HG02678 (cell line): ENCODE results near the gene AAMDC.
"Not testable (repeated sequence)": the region's sequence is repeated elsewhere in the genome, so short reads cannot be mapped to it uniquely, and the experiment has no call there.

Experiments
- ATAC-seq: cut with Tn5 transposase; IDR thresholded peaks from one replicate; pipeline ENCODE4 v1.9.1; 2021; ENCODE audit warnings: mild to moderate bottlenecking, moderate library complexity; ENCODE audit not compliant: unreplicated experiment

AAMDC gene

DNA sequence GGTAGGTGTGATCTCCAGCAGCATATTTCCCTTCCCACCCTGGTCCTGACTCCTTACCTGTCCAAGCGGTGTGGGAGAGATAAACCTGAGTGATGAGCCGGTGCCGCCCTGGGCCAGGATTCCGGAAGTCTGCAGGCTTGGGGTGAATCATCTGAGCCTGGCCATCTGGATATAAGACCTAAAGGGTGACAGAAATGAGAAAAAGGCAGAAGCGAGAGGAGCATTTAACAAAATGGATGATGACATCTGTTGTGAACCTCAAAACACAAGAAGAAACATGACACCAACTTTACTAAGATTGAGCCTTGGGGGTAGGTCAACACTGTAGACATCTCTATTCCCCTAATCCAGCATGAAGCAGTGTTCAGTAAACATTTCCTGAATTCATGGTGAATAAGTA lies 62.8 kb downstream of the AAMDC start:
- no peak for ATAC-seq

DNA sequence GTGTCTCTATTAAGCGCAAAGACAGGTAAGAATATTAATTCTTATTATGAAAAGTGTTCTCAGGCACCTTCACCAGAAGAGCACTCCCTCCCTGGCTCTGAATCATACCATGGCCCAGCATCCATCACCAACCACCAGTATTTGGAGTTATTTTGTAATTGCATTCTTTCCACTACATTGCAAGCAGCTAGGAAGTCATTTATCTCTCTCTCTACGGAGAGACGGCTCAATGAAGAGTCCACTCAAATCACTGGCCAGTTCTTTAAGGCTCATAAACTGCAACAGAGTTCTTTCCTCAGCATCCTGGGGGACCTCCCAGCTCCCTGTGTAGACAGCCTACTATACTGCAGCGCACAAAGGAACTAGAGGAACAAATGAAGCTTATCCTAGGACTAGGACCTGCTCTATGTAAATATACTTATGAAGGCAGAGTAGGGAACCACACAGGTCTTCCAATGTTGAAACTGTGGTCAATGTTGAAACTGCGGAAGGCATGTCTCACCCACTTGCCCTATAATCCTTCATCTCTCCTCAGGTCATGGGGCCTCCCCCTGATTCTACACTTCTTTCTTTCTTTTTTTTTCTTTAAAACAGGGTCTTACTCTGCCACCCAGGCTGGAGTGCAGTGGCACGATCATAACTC lies 63.4 kb downstream of the AAMDC start:
- ATAC-seq: no peak

DNA sequence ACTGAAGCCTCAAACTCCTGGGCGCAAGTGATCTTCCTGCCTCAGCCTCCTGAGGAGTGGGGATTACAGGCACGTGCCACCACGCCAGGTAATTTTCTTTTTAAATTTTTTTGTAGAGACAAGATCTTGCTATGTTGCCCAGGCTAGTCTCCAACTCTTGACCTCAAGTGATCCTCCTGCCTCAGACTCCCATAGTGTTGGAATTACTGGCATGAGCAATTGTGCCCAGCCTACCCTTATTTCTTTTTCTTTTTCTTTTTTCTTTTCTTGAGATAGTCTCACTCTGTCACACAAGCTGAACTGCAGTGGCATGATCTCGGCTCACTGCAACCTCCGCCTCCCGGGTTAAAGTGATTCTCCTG lies 63.9 kb downstream of the AAMDC start:
- ATAC-seq: no peak

DNA sequence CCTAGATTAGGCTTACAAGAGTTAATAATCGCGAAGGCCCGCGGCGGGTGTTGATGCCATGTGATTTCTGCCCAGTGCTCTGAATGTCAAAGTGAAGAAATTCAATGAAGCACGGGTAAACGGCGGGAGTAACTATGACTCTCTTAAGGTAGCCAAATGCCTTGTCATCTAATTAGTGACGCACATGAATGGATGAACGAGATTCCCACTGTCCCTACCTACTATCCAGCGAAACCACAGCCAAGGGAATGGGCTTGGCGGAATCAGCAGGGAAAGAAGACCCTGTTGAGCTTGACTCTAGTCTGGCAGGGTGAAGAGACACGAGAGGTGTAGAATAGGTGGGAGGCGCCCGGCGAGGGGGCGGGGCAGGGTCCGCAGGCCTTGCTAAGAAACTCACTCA lies 65.5 kb downstream of the AAMDC start:
- no peak for ATAC-seq

DNA sequence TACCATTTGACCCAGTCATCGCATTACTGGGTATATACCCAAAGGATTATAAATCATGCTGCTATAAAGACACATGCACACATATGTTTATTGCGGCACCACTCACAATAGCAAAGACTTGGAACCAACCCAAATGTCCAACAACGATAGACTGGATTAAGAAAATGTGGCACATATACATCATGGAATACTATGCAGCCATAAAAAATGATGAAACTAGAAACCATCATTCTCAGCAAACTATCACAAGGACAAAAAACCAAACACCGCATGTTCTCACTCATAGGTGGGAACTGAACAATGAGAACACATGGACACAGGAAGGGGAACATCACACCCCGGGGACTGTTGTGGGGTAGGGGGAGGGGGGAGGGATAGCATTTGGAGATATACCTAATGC lies 68.1 kb downstream of the AAMDC start:
- ATAC-seq: not testable (repeated sequence)

DNA sequence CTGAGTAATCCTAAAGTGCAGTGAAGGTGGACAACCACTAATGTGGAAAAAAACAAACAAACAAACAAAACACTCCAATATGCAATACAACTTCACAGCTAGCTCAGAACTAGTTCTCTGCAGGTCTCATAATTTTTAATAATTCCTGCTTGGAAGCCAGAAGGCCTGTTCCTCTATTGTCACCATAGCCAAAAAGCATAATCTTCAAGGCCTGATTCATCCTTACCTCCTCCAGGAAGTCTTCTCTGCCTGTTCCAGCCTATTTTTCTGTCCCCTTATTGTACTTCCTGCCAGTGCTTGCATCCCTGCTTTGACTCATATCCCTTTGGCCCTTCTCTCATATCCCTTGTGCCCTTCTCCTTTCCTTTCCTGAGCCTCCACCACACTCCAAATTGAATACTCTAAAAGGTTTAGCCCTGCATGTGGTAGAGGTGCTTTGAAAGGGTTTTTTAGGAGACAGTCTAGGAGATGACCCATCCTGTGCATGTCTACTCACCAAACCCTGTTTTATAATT lies 69.2 kb downstream of the AAMDC start:
- not testable (repeated sequence) for ATAC-seq

DNA sequence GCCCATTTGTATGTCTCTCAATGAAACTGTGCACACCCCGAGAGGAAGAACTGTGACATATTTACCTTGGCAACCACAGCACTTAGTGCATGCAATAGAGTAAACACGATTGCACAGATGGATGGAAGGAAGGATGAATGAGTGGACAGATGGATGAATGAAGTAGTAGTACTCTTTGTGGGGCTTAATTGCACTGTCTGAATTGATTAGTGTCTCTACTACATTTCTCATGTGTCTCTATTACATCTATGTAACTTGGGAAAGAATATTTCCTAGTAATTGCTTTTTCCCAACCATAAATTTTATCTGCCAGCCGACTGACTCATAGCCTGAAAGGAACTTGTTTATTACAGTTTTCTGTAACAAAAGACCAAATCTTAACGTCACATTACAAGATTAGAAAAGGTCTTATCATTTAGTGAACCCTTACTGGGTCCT lies 69.7 kb downstream of the AAMDC start:
- ATAC-seq: not testable (repeated sequence)

DNA sequence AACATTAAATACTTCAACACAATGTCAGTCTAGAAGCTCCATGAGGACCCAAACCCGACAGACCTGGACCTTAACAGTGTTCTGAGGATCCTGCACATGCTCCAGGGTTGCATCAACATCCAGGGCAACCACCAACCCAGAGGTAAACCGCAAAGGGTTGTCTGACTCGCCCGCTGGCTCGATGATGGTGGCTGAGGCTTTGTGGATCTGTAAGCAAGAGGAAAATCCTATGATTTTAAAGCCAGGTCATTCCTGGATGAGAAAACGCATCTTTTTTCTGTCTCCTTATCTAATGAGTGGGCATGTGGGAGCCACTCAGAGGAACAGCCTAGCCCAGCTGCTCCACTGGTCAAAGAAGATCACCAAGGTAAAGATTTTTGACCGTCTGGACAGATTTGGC lies 70.3 kb downstream of the AAMDC start:
- ATAC-seq: not testable (repeated sequence)

DNA sequence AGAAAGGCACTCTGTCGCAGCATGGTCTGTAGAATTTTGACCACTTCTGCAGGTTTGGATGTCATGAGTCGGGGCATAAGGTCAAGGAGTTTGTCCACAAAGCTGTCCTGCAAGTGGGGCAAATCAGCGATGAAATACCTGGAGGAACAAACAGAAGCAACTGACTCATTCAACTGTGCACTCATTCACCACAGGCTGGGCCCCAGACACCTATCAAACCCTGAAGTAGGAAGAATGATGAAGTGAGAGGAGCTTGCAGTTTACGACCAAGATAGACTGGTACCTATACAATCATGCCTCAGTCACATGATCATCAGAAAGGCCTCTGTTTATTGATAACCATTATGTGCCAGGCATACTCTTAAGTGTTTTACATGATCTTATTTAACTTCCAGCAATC lies 70.8 kb downstream of the AAMDC start:
- ATAC-seq: not testable (repeated sequence)

DNA sequence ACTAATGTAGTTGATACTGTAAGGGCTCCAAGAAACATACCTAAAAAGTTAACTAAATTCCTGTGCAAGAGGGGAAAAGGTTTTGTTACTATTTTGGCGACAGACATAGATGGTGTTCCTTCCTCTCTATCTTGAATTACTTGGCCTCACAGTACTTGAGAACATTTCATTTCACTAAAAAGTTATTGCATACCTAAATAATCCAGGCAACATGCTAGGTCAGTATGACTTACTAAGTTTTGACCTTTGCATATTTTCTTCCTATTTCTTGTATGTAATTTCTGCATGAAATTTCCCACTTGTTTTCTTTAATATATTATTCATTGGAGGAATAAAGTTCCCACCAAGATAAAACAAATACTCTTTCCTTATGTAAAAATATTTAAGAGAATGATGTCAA lies 74.0 kb downstream of the AAMDC start:
- ATAC-seq: not testable (repeated sequence)

DNA sequence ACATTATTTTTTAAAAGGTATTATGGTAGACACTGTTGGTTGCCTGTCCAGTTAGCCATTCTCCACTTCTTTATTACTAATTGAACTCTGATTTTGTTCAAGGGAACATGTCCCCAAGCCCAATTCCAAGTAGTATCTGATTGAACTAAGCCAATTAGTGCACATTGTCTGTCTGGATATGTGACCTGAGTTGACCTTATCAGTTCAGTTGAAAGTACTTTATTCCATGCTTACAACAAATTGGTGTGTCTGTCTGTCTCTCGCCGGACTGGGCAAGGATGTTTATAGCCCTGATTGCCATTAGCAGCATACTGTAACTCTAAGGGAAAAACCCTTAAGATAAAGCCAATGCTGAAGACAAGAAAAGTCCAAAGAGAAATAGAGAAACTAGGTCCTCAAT lies 87.9 kb downstream of the AAMDC start:
- no peak for ATAC-seq

DNA sequence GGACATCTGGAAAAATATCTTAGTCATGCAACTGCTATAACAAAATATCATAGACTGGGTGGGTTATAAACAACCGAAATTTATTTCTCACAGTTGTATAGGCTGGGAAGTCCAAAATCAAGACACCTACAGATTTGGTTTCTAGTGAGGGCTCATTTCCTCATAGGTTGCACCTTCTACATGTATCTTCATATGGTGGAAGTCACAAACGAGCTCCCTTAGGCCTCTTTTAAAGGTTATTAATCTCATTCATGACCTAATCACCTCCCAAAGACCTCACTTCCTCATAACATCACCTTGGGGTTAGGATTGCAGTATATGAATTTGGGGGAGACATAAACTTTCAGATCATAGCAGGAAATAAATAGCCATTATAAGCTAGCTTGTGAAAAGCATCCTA lies 88.3 kb downstream of the AAMDC start:
- no peak for ATAC-seq

DNA sequence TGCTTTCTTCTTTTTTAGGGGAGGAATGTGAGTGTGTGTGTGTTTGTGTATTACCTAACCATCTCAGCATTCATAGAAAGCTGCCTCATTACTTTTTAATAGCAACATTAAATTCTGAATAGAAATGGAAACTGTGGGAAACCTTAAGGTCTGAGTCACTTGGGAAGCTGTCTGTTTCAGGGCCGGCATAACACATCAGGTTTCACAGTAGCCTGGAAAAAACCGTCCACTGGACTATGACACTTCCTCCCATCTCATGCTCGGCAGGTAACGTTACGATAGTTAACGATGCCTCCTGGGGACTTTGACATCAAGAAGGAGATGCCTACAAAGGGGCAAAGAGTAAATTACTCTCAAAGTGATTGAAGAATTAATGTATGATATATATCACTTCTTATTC lies 89.9 kb downstream of the AAMDC start:
- ATAC-seq: not testable (repeated sequence)

DNA sequence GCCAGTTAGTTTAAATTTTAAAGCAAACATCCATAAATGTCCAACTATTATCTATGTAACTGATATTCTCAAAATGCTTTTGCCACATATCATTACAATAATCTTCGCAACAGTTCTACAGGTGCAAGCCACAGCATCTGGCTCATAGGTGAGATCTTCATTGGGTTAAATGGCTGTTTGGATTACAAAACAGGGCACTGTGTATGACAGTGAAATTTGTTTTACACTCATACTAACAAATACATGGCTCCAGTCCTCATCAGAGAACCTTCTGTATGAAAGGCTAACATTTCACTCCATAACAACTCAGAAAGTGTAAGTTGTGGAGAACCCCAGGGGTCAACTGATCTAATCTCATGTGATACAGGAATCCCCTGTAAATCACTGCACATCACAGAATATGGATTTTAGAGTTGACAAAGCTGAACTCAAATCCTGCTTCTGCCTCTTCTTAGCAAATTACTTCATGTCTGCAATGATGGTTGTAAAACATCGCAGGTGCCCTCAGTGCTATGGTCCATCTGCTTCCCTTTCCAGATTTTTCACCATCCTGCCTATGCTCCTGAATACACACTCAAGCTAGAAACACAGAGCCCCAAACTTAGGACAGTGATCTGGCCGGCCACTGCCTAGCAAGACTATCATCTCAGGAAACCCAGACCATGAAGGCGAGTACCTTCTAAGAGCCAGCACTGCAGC lies 92.8 kb downstream of the AAMDC start:
- not testable (repeated sequence) for ATAC-seq

DNA sequence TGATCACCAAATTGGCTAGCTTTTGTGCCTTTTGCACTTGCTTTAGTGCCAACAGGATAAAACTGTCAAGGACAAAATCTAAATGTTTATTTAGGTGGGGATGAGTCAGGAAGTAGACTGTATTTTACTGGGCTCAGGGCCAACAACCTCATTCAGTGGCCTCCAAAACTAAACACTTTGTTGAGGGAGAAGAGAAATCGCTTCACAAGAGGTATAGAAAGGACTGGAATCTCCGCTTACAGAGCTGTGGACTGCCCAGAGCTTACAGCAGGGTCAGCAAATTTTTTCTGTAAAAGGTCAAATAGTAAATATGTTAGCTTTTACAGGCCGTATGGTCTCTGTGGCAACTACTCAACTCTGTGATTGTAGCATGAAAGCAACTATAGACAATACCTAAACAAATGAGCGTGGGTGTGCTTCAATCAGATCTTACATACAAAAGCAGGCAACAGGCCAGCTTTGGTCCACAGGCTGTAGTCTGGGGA lies 93.4 kb downstream of the AAMDC start:
- ATAC-seq: not testable (repeated sequence)

DNA sequence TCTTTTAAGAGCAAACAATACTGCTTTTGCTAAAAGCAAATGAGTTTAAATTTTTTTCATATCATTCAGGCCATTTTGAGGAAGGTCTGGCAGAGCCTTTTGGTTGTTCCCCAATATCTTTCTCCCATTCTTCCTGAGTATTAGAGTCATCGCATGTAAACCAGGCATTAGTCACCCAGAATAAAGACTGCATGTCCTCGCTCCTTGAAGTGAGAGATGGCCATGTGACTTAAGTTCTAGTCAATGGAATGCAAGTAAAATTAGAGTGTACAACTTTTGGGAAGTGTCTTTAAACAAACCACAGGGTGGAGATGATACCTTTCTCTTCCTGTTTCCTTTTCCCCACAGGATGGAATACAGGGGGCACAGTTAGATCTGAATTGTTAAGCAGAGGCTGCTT lies 96.8 kb downstream of the AAMDC start:
- not testable (repeated sequence) for ATAC-seq
